HFF-Myc (cell line): Measurements from ENCODE around the gene PARD3B.
A peak's percentile ranks its signal among the peaks of the same experiment; 100 is the strongest.

Experiments
- DNase-seq: peaks from one replicate; pipeline ENCODE4 v3.0.0-alpha.2; 2011; ENCODE audit warnings: low read depth; ENCODE audit errors: extremely low read depth
- H3K4me3 ChIP-seq: replicated peaks from 2 replicates; pipeline ENCODE4 v1.5.1; 2011; ENCODE audit warnings: low read depth, mild to moderate bottlenecking, control low read depth, low read length
- TF ChIP-seq, protein P1 (sequence below): IDR thresholded peaks from 2 replicates; pipeline ENCODE4 v1.5.1; 2012; ENCODE audit warnings: mild to moderate bottlenecking, low read depth, low read length, control low read depth; ENCODE audit errors: missing control alignments

The PARD3B gene

GRCh38 chr2:205094031-205094430 lies 548.8 kb downstream of the PARD3B start:
- DNase-seq: no peak
- H3K4me3 ChIP-seq: no peak overlapping the region
- TF ChIP-seq, protein P1, sequence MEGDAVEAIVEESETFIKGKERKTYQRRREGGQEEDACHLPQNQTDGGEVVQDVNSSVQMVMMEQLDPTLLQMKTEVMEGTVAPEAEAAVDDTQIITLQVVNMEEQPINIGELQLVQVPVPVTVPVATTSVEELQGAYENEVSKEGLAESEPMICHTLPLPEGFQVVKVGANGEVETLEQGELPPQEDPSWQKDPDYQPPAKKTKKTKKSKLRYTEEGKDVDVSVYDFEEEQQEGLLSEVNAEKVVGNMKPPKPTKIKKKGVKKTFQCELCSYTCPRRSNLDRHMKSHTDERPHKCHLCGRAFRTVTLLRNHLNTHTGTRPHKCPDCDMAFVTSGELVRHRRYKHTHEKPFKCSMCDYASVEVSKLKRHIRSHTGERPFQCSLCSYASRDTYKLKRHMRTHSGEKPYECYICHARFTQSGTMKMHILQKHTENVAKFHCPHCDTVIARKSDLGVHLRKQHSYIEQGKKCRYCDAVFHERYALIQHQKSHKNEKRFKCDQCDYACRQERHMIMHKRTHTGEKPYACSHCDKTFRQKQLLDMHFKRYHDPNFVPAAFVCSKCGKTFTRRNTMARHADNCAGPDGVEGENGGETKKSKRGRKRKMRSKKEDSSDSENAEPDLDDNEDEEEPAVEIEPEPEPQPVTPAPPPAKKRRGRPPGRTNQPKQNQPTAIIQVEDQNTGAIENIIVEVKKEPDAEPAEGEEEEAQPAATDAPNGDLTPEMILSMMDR: no peak

DNA sequence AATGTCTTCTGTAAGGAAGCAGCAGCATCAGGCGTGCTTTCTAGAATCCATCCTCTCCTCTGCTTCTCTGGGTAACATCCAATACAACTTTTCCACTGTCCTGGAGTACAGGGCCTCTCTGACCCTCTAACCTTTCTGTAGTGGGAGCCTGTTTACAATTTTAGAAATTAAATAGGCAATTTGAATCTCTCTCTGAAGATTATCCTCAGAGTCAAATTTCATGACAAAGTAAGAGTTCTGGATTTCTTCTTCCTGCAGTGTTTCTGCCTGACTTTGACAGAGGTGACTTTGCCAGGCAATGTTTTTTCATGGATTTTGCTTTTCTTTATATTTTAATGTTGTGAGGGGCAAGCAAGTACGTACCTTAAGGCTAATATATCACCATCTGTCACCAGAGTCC lies 558.4 kb downstream of the PARD3B start:
- TF ChIP-seq, protein P1: no peak
- DNase-seq: no peak
- H3K4me3 ChIP-seq: no peak overlapping the region

- no peak overlapping the region for H3K4me3 ChIP-seq
- TF ChIP-seq, protein P1: no peak
- DNase-seq: no peak
Measured at GRCh38 chr2:205107810-205108209, 562.5 kb downstream of the PARD3B start.

DNA sequence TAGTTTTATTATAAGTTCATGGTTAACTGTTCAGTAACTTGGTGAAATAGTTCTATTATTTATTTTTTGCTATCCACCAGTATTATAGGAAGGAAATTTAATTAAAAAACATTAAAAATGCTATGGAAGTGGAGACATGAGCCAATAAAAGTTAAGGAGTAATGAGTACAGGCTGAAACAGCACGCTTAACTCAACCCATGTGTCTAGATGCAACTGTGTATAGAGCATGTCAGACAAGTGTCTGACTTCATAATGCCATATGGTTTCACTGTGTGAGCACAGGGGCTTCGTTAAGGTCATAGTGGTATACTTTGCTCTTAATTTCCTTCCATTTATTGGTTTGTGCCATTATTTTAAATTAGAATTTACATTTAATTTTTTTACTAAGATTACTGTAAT lies 570.2 kb downstream of the PARD3B start:
- no peak overlapping the region for H3K4me3 ChIP-seq
- peak; percentile 32 for DNase-seq
- TF ChIP-seq, protein P1: no peak

DNA sequence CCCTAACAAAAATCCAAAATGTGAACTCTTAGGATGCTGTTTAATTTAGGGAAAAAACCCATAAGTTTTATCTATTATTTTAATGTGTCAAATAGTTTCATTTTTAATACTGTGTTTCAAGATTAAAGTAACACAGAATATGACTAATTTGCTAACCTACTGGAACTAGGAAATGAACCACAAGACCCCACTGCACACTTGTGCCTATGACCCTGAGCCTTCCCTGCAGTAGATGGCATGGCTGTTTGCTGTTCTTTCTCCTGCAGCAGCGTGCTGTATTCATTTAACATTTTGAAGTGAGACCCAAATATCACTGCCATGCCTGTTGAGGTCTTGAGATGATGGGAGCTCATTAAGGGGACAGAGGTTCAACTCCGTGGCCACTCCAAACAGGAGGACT lies 571.9 kb downstream of the PARD3B start:
- TF ChIP-seq, protein P1: no peak
- DNase-seq: no peak
- H3K4me3 ChIP-seq: no peak overlapping the region

DNA sequence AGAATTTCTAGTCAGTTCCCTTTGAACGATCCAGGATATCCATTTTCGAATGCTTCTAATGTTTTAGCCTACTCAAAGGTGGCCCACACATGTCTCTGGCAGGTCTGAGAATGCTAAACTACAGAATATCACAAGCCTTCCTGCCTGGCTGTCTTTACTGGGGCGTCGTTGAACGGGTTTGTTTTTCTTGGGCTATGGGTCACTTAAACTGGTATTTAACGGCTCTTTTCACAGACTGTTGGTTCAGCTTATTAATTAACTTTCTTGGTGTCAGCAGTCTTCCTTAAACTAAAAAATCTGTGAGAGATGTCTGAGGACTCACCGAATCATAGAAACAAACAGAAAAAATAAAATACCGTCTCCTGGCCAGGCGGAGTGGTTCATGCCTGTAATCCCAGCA lies 573.9 kb downstream of the PARD3B start:
- no peak overlapping the region for H3K4me3 ChIP-seq
- DNase-seq: no peak
- TF ChIP-seq, protein P1: no peak

DNA sequence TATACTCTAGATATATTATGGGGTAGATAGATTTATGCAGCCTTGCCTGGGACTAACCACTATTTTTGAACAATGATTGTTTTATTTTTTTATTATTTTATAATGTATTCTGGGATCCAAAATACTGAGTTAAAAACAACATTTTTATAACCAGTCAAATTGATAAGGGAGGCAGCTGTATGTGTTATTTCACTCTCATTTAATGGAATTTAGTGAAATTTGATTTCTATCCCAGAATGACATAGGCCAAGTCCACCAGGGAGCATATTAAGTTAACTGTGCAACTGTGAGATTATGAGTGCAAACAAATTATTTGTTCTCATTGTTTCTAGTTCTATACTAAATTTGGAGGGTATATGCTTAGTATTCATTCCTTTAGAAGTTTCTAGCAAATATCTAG lies 583.5 kb downstream of the PARD3B start:
- no peak overlapping the region for H3K4me3 ChIP-seq
- TF ChIP-seq, protein P1: no peak
- no peak for DNase-seq
